ENCODE data around the gene MOSPD3. TPM values are rescaled to one million over a fixed set of nuclear protein-coding genes. Genes with fewer than 3 reads are reported as not detected.

The MOSPD3 gene
- total and polyA plus RNA-seq, 2 of the 13 experiments (the other 11 are each of a cell fraction or from before 2014, with no cell fraction given), result 7.6 to 8.8 TPM

- no peak for TF ChIP-seq PRDM4 (CRISPR knock-in tag; IDR thresholded peaks at IDR 0.05; ENCODE audit: borderline replicate concordance)
- no peak for TF ChIP-seq JUN (CRISPR knock-in tag; IDR thresholded peaks at IDR 0.05)
- TF ChIP-seq SRSF4 (IDR thresholded peaks at IDR 0.05; ENCODE audit: low read depth, low read length, poor library complexity, severe bottlenecking), result no peak
- TF ChIP-seq ZNF343 (CRISPR knock-in tag; IDR thresholded peaks at IDR 0.05), result peak; percentile 47; the same call in 1 of the 2 replicates
- 0 out of 2 replicates have a peak, but pooled peaks have one; percentile 50 for TF ChIP-seq NFAT5 (CRISPR knock-in tag; IDR thresholded peaks at IDR 0.05)
- TF ChIP-seq ZBTB39 (CRISPR knock-in tag; IDR thresholded peaks at IDR 0.05), result no peak
- TF ChIP-seq ZNF616 (CRISPR knock-in tag; IDR thresholded peaks at IDR 0.05; ENCODE audit: low read depth), result 0 out of 2 replicates have a peak, but pooled peaks have one; percentile 77
- no peak for TF ChIP-seq ISX (CRISPR knock-in tag; conservative IDR thresholded peaks at IDR 0.05)
- TF ChIP-seq MAX (IDR thresholded peaks at IDR 0.05), result no peak
- TF ChIP-seq TBX3 (IDR thresholded peaks at IDR 0.05; ENCODE audit: borderline replicate concordance), result no peak
- 0 out of 2 replicates have a peak, but pooled peaks have one; percentile 60 for TF ChIP-seq ZNF670 (CRISPR knock-in tag; IDR thresholded peaks at IDR 0.05; ENCODE audit: borderline replicate concordance)
- no peak for TF ChIP-seq THYN1 (CRISPR knock-in tag; IDR thresholded peaks at IDR 0.05; ENCODE audit: borderline replicate concordance, low read depth)
- TF ChIP-seq TRIM24 (CRISPR knock-in tag; IDR thresholded peaks at IDR 0.05), result no peak
- no peak for TF ChIP-seq ZNF512B (CRISPR knock-in tag; IDR thresholded peaks at IDR 0.05; ENCODE audit: borderline replicate concordance)
- peak; percentile 92 for TF ChIP-seq ZNF30 (CRISPR knock-in tag; IDR thresholded peaks at IDR 0.05)
These were observed 43.8 kb downstream of the MOSPD3 start, which contains the start of gene ACTL6B (continued) for GRCh38 chr7:100655908-100656674.
